CD4-positive, alpha-beta T cell (primary cell): ENCODE results near the gene PRKAG1. TPM values are rescaled to one million over a fixed set of nuclear protein-coding genes. Genes with fewer than 3 reads are reported as not detected.

Experiments used
- ATAC-seq: fragments of 200-7000 bp; cut with Tn5 transposase; one replicate; pipeline ENCODE4 v1.10.0; 2022; ENCODE audit warnings: mild to moderate bottlenecking; ENCODE audit not compliant: poor library complexity
- CTCF ChIA-PET: fragments of 350-600 bp; sonication (Branson Sonifier 250); formaldehyde crosslinking; loops from one replicate; lab custom pipeline; 2021; ENCODE audit warnings: antibody characterized with exemption, inconsistent platforms; lab: Charles Lee
- POLR2A ChIA-PET: fragments of 350-600 bp; sonication (Branson Sonifier 250); formaldehyde crosslinking; loops from one replicate; lab custom pipeline; 2021; ENCODE audit warnings: antibody characterized with exemption, inconsistent platforms; lab: Charles Lee
- DNase-seq, 14 experiments: peaks; one replicate each; pipeline ENCODE4 v3.0.0-alpha.2; 2013 to 2020; ENCODE audit warnings: mixed read lengths in 2 of 14
- H3K27ac ChIP-seq, 2 donors: one replicate each; pipeline versions ENCODE4 v1.5.1 to v1.7.0; 2013; ENCODE audit warnings: low read length in 2 of 2, low read depth in 1 of 2, mild to moderate bottlenecking in 1 of 2
- H3K27me3 ChIP-seq, 2 experiments: 1 replicate in 1 of 2; 2 replicates in 1 of 2; pipeline versions ENCODE4 v1.6.1 to v1.7.0; 2013; ENCODE audit warnings: low read length in 2 of 2, control low read depth in 1 of 2, mild to moderate bottlenecking in 1 of 2, moderate library complexity in 1 of 2; ENCODE audit not compliant: insufficient read depth in 2 of 2, control insufficient read depth in 1 of 2
- H3K36me3 ChIP-seq: one replicate; pipeline ENCODE4 v1.6.1; 2013; ENCODE audit warnings: low read length, control low read depth; ENCODE audit not compliant: insufficient read depth
- H3K4me1 ChIP-seq: one replicate; pipeline ENCODE4 v1.6.1; 2013; ENCODE audit warnings: low read length, control low read depth; ENCODE audit not compliant: insufficient read depth
- H3K4me3 ChIP-seq: one replicate; pipeline ENCODE4 v1.5.1; 2013; ENCODE audit warnings: mild to moderate bottlenecking, low read length, moderate library complexity
- H3K9me3 ChIP-seq, 2 experiments: 1 replicate in 1 of 2; 2 replicates in 1 of 2; pipeline versions ENCODE4 v1.6.1 to v1.7.0; 2013; ENCODE audit warnings: low read length in 2 of 2, mild to moderate bottlenecking in 2 of 2, control low read depth in 1 of 2, moderate library complexity in 1 of 2; ENCODE audit not compliant: control insufficient read depth in 1 of 2, insufficient read depth in 1 of 2
- H3K27ac Mint-ChIP-seq: one replicate; pipeline ENCODE4 v1.8.0; 2020; ENCODE audit warnings: mixed read lengths
- H3K27me3 Mint-ChIP-seq: one replicate; pipeline ENCODE4 v1.8.0; 2021; ENCODE audit warnings: mixed read lengths
- H3K36me3 Mint-ChIP-seq: one replicate; pipeline ENCODE4 v1.8.0; 2021; ENCODE audit warnings: low read depth, mixed read lengths
- H3K4me1 Mint-ChIP-seq: one replicate; pipeline ENCODE4 v1.8.0; 2021; ENCODE audit warnings: low read depth, mixed read lengths
- H3K4me3 Mint-ChIP-seq: one replicate; pipeline ENCODE4 v1.8.0; 2020; ENCODE audit warnings: mild to moderate bottlenecking, mixed read lengths
- H3K9me3 Mint-ChIP-seq: one replicate; pipeline ENCODE4 v1.8.0; 2020; ENCODE audit warnings: mixed read lengths
- intact Hi-C, 2 experiments: fragments of 100-400 bp; cut with DNase I in 1 of 2; cut with micrococcal nuclease in 1 of 2; formaldehyde crosslinking; loops; one replicate each; pipeline versions ENCODE4 v1.15.1 to v1.9.0; 2023 to 2025; cut with DNase I, micrococcal nuclease
- total RNA-seq, 174 experiments: library from RNA in 2 of 174; stranded (reverse) in 2 of 174; gene quantifications; one replicate each; pipeline ENCODE4 v1.2.3 and lab custom pipeline; 2021 to 2026
- TF ChIP-seq, protein P1 (sequence below): fragments of 200-600 bp; IDR thresholded peaks from one replicate; pipeline ENCODE4 v1.8.0; 2022; ENCODE audit warnings: antibody characterized with exemption, mild to moderate bottlenecking

The PRKAG1 gene
- total RNA-seq, 2 experiments from 2014 or later = 34.6 to 38.2 TPM

GRCh38 chr12:48952691-48953090 is 65.9 kb downstream of the PRKAG1 start:
- DNase-seq (no peak), ATAC-seq (no peak)
- ChIA-PET POLR2A (interaction anchor here (1.1 to 1.2 kb wide), 2 partner anchors 100 to 101 kb away, joined by 3 to 6 read pairs; partner anchors contain the start of gene DDX23), CTCF (interaction anchor here (1.2 to 1.5 kb wide), 4 partner anchors 17 to 100 kb away, joined by 4 to 7 read pairs (median 5); no protein-coding TSS in a partner anchor)
- H3K27ac Mint-ChIP-seq = no peak overlapping the region
- intact Hi-C loops = no loop called here
- no peak overlapping the region for H3K4me3 Mint-ChIP-seq
- TF ChIP-seq, protein P1, sequence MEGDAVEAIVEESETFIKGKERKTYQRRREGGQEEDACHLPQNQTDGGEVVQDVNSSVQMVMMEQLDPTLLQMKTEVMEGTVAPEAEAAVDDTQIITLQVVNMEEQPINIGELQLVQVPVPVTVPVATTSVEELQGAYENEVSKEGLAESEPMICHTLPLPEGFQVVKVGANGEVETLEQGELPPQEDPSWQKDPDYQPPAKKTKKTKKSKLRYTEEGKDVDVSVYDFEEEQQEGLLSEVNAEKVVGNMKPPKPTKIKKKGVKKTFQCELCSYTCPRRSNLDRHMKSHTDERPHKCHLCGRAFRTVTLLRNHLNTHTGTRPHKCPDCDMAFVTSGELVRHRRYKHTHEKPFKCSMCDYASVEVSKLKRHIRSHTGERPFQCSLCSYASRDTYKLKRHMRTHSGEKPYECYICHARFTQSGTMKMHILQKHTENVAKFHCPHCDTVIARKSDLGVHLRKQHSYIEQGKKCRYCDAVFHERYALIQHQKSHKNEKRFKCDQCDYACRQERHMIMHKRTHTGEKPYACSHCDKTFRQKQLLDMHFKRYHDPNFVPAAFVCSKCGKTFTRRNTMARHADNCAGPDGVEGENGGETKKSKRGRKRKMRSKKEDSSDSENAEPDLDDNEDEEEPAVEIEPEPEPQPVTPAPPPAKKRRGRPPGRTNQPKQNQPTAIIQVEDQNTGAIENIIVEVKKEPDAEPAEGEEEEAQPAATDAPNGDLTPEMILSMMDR = no peak
- H3K36me3 Mint-ChIP-seq = peaks cover 42% of the 10 kb centered on the region
- no peaks in the 10 kb centered on the region for H3K27me3 Mint-ChIP-seq
- no peaks in the 10 kb centered on the region for H3K9me3 Mint-ChIP-seq
- peaks cover 19% of the 10 kb centered on the region for H3K4me1 ChIP-seq
- peaks cover 15% of the 10 kb centered on the region for H3K36me3 ChIP-seq
- H3K9me3 ChIP-seq = no peaks in the 10 kb centered on the region
- no peaks in the 10 kb centered on the region for H3K27me3 ChIP-seq
- peaks cover 63% of the 10 kb centered on the region for H3K4me1 Mint-ChIP-seq
- H3K27ac ChIP-seq = no peak overlapping the region
- H3K4me3 ChIP-seq = no peak overlapping the region

Other genes starting within 250 kb of the PRKAG1 start
- gene ADCY6, start 229.7 kb downstream of the PRKAG1 start, total RNA-seq = not detected
- gene CACNB3, start 200.3 kb downstream of the PRKAG1 start, total RNA-seq = 1 to 10 TPM; 3.9 to 5.7 TPM
- gene DDX23, start 166.6 kb downstream of the PRKAG1 start, total RNA-seq = 10 to 100 TPM; 69.4 to 76.5 TPM
- gene RND1, start 152.9 kb downstream of the PRKAG1 start, total RNA-seq = 1 to 10 TPM; 4.8 to 5.7 TPM
- gene FKBP11, start 93.3 kb downstream of the PRKAG1 start, total RNA-seq = 10 to 100 TPM; 82.3 to 85.9 TPM
- 10 to 100 TPM; 32.0 to 34.6 TPM for gene ARF3, start 61.3 kb downstream of the PRKAG1 start, total RNA-seq
- 10 to 100 TPM; 10.8 TPM for gene WNT10B, start 47.0 kb downstream of the PRKAG1 start, total RNA-seq
- gene WNT1, start 40.5 kb downstream of the PRKAG1 start, total RNA-seq = 1 to 10 TPM; 1.8 to 2.7 TPM
- under 1 TPM; 0.30 to 0.47 TPM for gene DDN, start 19.4 kb downstream of the PRKAG1 start, total RNA-seq
- gene KMT2D, start 42.0 kb upstream of the PRKAG1 start, total RNA-seq = 100 to 1,000 TPM; 107 to 110 TPM
- gene RHEBL1, start 51.2 kb upstream of the PRKAG1 start, total RNA-seq = 1 to 10 TPM; 5.1 to 6.0 TPM
- 1 to 10 TPM in 1 of 2 experiments, under 1 TPM in 1; 0.71 to 1.1 TPM for gene DHH, start 76.0 kb upstream of the PRKAG1 start, total RNA-seq
- 100 to 1,000 TPM; 401 to 418 TPM for gene LMBR1L, start 92.1 kb upstream of the PRKAG1 start, total RNA-seq
- gene TUBA1B, start 112.6 kb upstream of the PRKAG1 start, total RNA-seq = 100 to 1,000 TPM; 116 to 120 TPM
- 100 to 1,000 TPM; 295 to 305 TPM for gene TUBA1A, start 170.3 kb upstream of the PRKAG1 start, total RNA-seq
- 10 to 100 TPM; 23.4 to 28.9 TPM for gene TUBA1C, start 246.3 kb upstream of the PRKAG1 start, total RNA-seq